Neutrophil (primary cell): ENCODE data around the gene CTTN.
"Not testable (repeated sequence)": the region's sequence is repeated elsewhere in the genome, so short reads cannot be mapped to it uniquely, and the experiment has no call there.

Experiments
- H3K27ac ChIP-seq: fragments of 200-600 bp; sonication (generic); 2 replicates; pipeline ENCODE4 v1.5.1; 2016; ENCODE audit warnings: mild to moderate bottlenecking, moderate library complexity
- H3K27me3 ChIP-seq: fragments of 200-600 bp; sonication (generic); 2 replicates; pipeline ENCODE4 v1.6.0; 2016; ENCODE audit warnings: mild to moderate bottlenecking
- H3K36me3 ChIP-seq: fragments of 200-600 bp; sonication (generic); 2 replicates; pipeline ENCODE4 v1.5.1; 2017
- H3K4me1 ChIP-seq, 2 experiments: fragments of 200-600 bp in 1 of 2; sonication (generic) in 1 of 2; 1 replicate in 1 of 2; 2 replicates in 1 of 2; pipeline versions ENCODE4 v1.5.1 to v1.6.1; 2013 to 2016; ENCODE audit warnings: low read depth in 1 of 2, low read length in 1 of 2, mild to moderate bottlenecking in 1 of 2, moderate library complexity in 1 of 2; ENCODE audit not compliant: control insufficient read depth in 1 of 2, insufficient read depth in 1 of 2
- H3K4me3 ChIP-seq, 2 experiments: fragments of 200-600 bp in 1 of 2; sonication (generic) in 1 of 2; 1 replicate in 1 of 2; 2 replicates in 1 of 2; pipeline ENCODE4 v1.5.1; 2013 to 2016; ENCODE audit warnings: low read depth in 1 of 2, low read length in 1 of 2, mild to moderate bottlenecking in 1 of 2, moderate library complexity in 1 of 2
- H3K9me3 ChIP-seq: fragments of 200-600 bp; sonication (generic); 2 replicates; pipeline ENCODE4 v1.5.1; 2016
- CTCF ChIP-seq: fragments of 200-600 bp; sonication (generic); IDR thresholded peaks from 2 replicates; pipeline ENCODE4 v1.5.1; 2016; ENCODE audit warnings: antibody characterized with exemption

Gene CTTN

GRCh38 chr11:70404244-70404643 is 5.9 kb downstream of the CTTN start:
- H3K27ac ChIP-seq: no peak overlapping the region

GRCh38 chr11:70405679-70406395 is 7.5 kb downstream of the CTTN start:
- no peaks in the 10 kb centered on the region for H3K9me3 ChIP-seq
- H3K4me1 ChIP-seq: peaks cover 11 to 12% of the 10 kb centered on the region in 2 experiments
- no peak overlapping the region for H3K4me3 ChIP-seq
- no peaks in the 10 kb centered on the region for H3K36me3 ChIP-seq
- H3K27ac ChIP-seq: no peak overlapping the region
- H3K27me3 ChIP-seq: peaks cover 100% of the 10 kb centered on the region
- TF ChIP-seq CTCF: no peak

More at GRCh38 chr11:70404244-70404643, 5.9 kb downstream of the CTTN start:
- Histone ChIP-seq H3K9me3 (no peaks in the 10 kb centered on the region), H3K27me3 (peaks cover 100% of the 10 kb centered on the region), H3K4me3 (no peak overlapping the region), H3K4me1 (peaks cover 16 to 17% of the 10 kb centered on the region in 2 experiments), H3K36me3 (no peaks in the 10 kb centered on the region)
- TF ChIP-seq CTCF: no peak

- Histone ChIP-seq H3K27ac (no peak overlapping the region), H3K4me3 (no peak overlapping the region), H3K36me3 (no peaks in the 10 kb centered on the region), H3K4me1 (peaks cover 5 to 6% of the 10 kb centered on the region in 2 experiments), H3K27me3 (peaks cover 100% of the 10 kb centered on the region), H3K9me3 (no peaks in the 10 kb centered on the region)
- no peak for TF ChIP-seq CTCF
Observed at GRCh38 chr11:70407121-70407520, 8.8 kb downstream of the CTTN start.

GRCh38 chr11:70407814-70408213 is 9.5 kb downstream of the CTTN start:
- no peak overlapping the region for H3K4me3 ChIP-seq
- H3K27ac ChIP-seq: no peak overlapping the region
- H3K9me3 ChIP-seq: no peaks in the 10 kb centered on the region
- H3K27me3 ChIP-seq: peaks cover 100% of the 10 kb centered on the region
- H3K36me3 ChIP-seq: no peaks in the 10 kb centered on the region
- TF ChIP-seq CTCF: no peak
- H3K4me1 ChIP-seq: no peaks in the 10 kb centered on the region

GRCh38 chr11:70408326-70408725 is 10.0 kb downstream of the CTTN start:
- H3K27me3 ChIP-seq: peaks cover 100% of the 10 kb centered on the region
- not testable (repeated sequence) for H3K27ac ChIP-seq, H3K4me1 ChIP-seq, H3K4me3 ChIP-seq, H3K36me3 ChIP-seq, H3K9me3 ChIP-seq

- H3K36me3 ChIP-seq: no peaks in the 10 kb centered on the region
- peaks cover 100% of the 10 kb centered on the region for H3K27me3 ChIP-seq
- H3K4me3 ChIP-seq: no peak overlapping the region
- no peaks in the 10 kb centered on the region for H3K9me3 ChIP-seq
- H3K4me1 ChIP-seq: no peaks in the 10 kb centered on the region
- H3K27ac ChIP-seq: no peak overlapping the region
- no peak for TF ChIP-seq CTCF
Observed at GRCh38 chr11:70409437-70409836, 11.1 kb downstream of the CTTN start.
